Measurements from ENCODE around the gene MOCS1. TPM values are rescaled to one million over a fixed set of nuclear protein-coding genes. Genes with fewer than 3 reads are reported as not detected.

MOCS1 gene
- total RNA-seq, 4 donors from 2014 or later, result 52.0 to 128 (median 81.1) TPM

DNA sequence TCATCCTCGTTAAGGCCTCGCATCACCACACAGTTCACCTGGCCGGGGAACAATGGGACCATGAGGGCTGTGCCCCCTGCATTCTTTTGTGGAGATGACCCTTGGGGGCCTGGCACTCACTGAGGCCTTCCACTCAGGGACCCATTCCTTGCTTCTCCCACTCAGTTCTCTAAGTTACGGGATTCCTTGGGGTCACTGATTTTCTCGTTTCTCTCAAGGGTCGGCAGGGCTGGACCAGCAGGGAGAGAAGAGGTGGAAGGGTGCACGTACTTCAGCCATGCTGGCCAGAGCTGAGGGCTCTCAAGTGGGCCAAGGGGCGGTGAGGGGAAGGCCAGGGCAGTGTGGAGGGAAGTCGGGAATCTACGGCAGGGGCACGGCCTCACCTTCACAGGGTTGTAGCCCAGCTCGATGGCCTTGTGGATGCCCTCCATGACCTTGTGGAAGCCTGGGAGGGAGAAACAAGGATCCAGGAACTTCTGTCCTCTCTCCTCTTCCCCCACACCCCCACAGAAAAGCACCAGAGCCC, 20.8 kb downstream of the MOCS1 start:
- TF ChIP-seq, protein P1, sequence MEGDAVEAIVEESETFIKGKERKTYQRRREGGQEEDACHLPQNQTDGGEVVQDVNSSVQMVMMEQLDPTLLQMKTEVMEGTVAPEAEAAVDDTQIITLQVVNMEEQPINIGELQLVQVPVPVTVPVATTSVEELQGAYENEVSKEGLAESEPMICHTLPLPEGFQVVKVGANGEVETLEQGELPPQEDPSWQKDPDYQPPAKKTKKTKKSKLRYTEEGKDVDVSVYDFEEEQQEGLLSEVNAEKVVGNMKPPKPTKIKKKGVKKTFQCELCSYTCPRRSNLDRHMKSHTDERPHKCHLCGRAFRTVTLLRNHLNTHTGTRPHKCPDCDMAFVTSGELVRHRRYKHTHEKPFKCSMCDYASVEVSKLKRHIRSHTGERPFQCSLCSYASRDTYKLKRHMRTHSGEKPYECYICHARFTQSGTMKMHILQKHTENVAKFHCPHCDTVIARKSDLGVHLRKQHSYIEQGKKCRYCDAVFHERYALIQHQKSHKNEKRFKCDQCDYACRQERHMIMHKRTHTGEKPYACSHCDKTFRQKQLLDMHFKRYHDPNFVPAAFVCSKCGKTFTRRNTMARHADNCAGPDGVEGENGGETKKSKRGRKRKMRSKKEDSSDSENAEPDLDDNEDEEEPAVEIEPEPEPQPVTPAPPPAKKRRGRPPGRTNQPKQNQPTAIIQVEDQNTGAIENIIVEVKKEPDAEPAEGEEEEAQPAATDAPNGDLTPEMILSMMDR (IDR thresholded peaks at IDR 0.05; ENCODE audit: low read depth), result no peak

DNA sequence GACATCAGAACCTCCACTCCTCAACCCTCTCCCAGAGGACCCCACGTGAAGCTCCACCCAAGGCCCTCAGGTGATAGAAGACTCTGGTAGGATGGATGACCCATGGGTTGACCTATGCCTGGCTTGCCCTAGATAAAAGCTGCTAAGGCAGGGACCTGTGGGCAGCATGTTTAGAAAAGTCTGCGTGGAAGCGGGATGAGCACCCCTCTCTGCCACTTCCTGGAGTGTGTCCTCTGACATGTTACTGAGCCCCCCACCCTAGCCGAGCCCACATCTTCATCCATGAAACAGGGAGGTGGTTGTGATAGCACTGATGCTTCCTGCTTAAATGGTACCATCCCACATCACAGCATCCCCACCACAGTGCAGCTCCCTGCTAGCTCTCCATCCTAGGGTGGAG, 21.8 kb downstream of the MOCS1 start:
- TF ChIP-seq, protein P1 (IDR thresholded peaks at IDR 0.05; ENCODE audit: low read depth), result no peak

DNA sequence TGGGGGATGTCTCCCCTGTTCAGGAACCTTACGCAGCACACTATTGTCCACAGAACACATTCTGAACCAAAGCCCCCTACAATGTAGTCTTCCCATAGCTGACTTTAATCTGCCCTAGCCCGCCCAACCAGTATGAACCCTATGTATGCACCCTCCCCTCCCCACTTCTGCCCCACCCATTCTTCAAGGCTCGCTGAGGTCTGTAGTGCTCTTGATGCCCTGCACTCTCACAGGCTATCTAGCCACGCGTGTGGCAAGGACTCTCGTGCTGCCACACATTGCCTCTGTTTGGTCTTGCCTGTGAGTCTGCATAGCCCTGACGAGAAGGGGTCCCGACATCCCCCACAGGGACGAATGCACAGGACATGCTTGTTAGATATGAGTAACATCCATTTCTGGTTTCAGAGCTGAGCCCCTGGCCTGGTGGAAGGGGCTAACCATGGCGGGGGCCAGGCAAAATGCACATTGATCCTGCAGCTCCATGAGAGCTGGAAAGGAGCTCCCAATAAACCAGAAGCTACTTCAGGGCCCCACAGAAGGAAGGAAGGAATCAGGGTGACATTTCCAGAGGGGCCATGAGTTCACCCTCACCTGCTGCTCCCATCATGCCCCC, 22.6 kb downstream of the MOCS1 start:
- TF ChIP-seq, protein P1 (IDR thresholded peaks at IDR 0.05; ENCODE audit: low read depth), result no peak

DNA sequence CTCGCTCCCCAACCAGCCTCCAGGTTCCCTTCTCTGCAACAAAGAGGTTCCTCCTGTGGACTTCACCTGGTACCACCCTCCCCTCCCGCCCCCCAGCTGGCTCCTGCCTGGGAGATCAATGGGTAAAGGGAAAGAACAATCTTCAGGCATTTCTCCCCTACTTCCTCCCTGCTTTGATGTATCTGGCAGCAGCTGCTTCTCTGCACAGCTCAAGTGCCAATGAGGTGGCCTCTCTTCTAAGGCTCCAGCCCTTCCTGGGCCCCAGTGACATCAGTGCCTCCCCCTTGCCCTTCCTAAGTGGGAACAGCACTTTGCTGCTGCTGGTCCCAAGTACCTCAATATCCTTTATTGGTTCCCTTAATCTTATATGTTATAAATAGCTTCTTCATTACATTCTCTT, 23.5 kb downstream of the MOCS1 start:
- TF ChIP-seq, protein P1 (IDR thresholded peaks at IDR 0.05; ENCODE audit: low read depth), result no peak

DNA sequence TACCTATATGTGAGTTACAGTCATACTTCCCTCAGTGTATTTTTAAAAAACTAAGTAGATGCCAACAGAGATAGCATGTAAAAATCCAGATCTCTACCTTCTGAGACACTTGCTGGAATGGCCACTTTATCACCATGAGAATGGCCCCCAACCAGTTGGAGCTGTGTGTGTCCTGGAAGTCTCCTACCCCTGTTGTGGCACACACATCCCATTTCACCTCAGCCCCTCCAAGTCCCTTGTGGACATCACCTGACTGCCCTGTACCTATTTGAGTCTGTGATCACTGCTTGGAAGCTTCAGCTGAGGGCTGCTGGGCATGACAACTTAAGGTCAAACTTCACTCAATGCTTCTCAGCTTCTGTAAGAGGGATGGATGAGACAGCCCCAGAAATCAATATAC, 24.1 kb downstream of the MOCS1 start:
- TF ChIP-seq, protein P1 (IDR thresholded peaks at IDR 0.05; ENCODE audit: low read depth), result no peak

DNA sequence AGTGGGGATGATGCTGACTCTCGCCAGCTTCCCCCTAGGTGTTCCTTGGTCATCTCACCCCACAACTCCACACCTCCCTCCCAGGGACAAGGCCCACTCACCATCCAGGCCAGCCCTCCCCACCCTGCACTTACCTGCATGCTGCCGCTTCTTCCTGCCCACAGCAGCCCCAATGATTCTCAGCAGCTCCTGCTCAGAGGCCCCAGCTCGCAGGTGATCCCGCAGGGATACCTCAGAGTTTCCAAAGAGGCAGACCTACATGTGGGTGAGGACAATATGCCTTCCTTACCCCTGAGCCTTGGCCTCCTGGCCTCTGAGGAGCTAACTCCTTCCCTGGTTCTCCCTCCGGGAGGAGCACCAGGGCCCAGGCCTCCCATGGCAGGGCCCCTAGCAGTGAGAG, 24.6 kb downstream of the MOCS1 start:
- TF ChIP-seq, protein P1 (IDR thresholded peaks at IDR 0.05; ENCODE audit: low read depth), result no peak

DNA sequence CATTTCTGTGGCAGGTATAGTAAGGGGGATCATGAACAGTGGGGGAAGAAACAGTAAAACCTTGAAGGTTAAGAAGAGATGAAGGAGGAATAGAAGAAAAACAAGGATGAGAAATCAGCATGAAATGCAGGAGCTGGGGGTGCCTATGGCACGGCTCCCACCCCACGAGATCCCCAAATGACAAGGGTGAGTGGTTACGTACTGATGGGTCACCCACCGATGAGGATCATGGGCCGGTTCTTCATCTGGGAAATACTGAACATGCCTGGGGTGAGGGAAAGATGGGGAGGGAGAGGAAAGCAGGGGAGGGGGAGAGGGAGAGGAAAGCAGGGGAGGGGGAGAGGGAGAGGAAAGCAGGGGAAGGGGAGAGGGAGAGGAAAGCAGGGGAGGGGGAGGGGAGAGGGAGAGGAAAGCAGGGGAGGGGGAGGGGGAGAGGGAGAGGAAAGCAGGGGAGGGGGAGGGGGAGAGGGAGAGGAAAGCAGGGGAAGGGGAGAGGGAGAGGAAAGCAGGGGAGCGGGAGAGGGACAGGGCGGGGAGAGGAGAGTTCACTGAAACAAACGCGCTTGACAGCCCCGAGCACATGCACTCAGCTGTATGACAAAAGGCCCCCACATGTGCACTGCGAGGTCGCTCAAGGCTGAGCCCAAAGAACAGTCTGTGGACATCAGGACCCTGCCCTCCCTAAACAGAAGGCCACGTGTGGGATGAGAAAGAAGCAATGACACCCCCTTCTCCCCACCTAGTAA, 25.3 kb downstream of the MOCS1 start:
- TF ChIP-seq, protein P1 (IDR thresholded peaks at IDR 0.05; ENCODE audit: low read depth), result no peak
